ENCODE data around the gene RNF121. TPM values are rescaled to one million over a fixed set of nuclear protein-coding genes. Genes with fewer than 3 reads are reported as not detected.
"Not testable (repeated sequence)": the region's sequence is repeated elsewhere in the genome, so short reads cannot be mapped to it uniquely, and the experiment has no call there.

Gene RNF121
- total RNA-seq: 27.2 TPM
- long read RNA-seq, transcript RNF121-201 (9 exons, 2,625 nt): major isoform, 11 of 22 reads
- long read RNA-seq, partial matches to known transcripts: 1 of 22 reads
- long read RNA-seq, other reads (novel, unspliced or antisense): 5 of 22 reads

GRCh38 chr11:71928737-71929443 lies at the start of gene RNF121:
Gene RNF121 (plus strand): TSS chr11:71929046. CDS start chr11:71929062, 16 bp downstream.
- peak; percentile 98 for DNase-seq (ENCODE audit: low spot score)

GRCh38 chr11:71885806-71886205 lies 43.0 kb upstream of the RNF121 start:
- DNase-seq (ENCODE audit: low spot score): not testable (repeated sequence)

GRCh38 chr11:71888335-71889010 lies 40.4 kb upstream of the RNF121 start:
- not testable (repeated sequence) for DNase-seq (ENCODE audit: low spot score)

GRCh38 chr11:71889181-71889872 lies 39.5 kb upstream of the RNF121 start:
- not testable (repeated sequence) for DNase-seq (ENCODE audit: low spot score)

GRCh38 chr11:71895961-71896360 lies 32.9 kb upstream of the RNF121 start:
- no peak for DNase-seq (ENCODE audit: low spot score)

GRCh38 chr11:71901137-71901536 lies 27.7 kb upstream of the RNF121 start:
- not testable (repeated sequence) for DNase-seq (ENCODE audit: low spot score)

- no peak for DNase-seq (ENCODE audit: low spot score)
Observed at GRCh38 chr11:71908218-71908617, 20.6 kb upstream of the RNF121 start.

GRCh38 chr11:71910775-71911174 lies 18.1 kb upstream of the RNF121 start:
- DNase-seq (ENCODE audit: low spot score): not testable (repeated sequence)

GRCh38 chr11:71911321-71911985 lies 17.4 kb upstream of the RNF121 start:
- not testable (repeated sequence) for DNase-seq (ENCODE audit: low spot score)

GRCh38 chr11:71911986-71912340 lies 16.9 kb upstream of the RNF121 start:
- DNase-seq (ENCODE audit: low spot score): not testable (repeated sequence)

- DNase-seq (ENCODE audit: low spot score): no peak
Observed at GRCh38 chr11:71913756-71914526, 14.9 kb upstream of the RNF121 start.

- DNase-seq (ENCODE audit: low spot score): no peak
Observed at GRCh38 chr11:71914617-71915189, 14.1 kb upstream of the RNF121 start.

GRCh38 chr11:71917646-71918140 lies 11.2 kb upstream of the RNF121 start:
- DNase-seq (ENCODE audit: low spot score): no peak

GRCh38 chr11:71927820-71928736 lies 768 bp upstream of the RNF121 start, which contains the start of gene XNDC1N:
Gene XNDC1N (minus strand): TSS chr11:71928594. CDS start chr11:71923353, 5,241 bp downstream.
- no peak for DNase-seq (ENCODE audit: low spot score)

- no peak for DNase-seq (ENCODE audit: low spot score)
Observed at GRCh38 chr11:71929491-71929890, 645 bp downstream of the RNF121 start.

GRCh38 chr11:71930556-71931244 lies 1.9 kb downstream of the RNF121 start:
- no peak for DNase-seq (ENCODE audit: low spot score)

- no peak for DNase-seq (ENCODE audit: low spot score)
Observed at GRCh38 chr11:71931245-71931602, 2.4 kb downstream of the RNF121 start.

All from mesenteric fat pad (tissue), 1 donor.